ENCODE data around the gene INPP4B.

GRCh38 chr4:142596595-142596994 lies 249.5 kb downstream of the INPP4B start:
- TF ChIP-seq, protein P1, sequence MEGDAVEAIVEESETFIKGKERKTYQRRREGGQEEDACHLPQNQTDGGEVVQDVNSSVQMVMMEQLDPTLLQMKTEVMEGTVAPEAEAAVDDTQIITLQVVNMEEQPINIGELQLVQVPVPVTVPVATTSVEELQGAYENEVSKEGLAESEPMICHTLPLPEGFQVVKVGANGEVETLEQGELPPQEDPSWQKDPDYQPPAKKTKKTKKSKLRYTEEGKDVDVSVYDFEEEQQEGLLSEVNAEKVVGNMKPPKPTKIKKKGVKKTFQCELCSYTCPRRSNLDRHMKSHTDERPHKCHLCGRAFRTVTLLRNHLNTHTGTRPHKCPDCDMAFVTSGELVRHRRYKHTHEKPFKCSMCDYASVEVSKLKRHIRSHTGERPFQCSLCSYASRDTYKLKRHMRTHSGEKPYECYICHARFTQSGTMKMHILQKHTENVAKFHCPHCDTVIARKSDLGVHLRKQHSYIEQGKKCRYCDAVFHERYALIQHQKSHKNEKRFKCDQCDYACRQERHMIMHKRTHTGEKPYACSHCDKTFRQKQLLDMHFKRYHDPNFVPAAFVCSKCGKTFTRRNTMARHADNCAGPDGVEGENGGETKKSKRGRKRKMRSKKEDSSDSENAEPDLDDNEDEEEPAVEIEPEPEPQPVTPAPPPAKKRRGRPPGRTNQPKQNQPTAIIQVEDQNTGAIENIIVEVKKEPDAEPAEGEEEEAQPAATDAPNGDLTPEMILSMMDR (IDR thresholded peaks at IDR 0.05), result no peak
- TF ChIP-seq POLR2A (IDR thresholded peaks at IDR 0.05), result no peak

All from uterus (tissue), 2 donors.